ENCODE results near the gene DEPDC1B.
"Not testable (repeated sequence)": the region's sequence is repeated elsewhere in the genome, so short reads cannot be mapped to it uniquely, and the experiment has no call there.

Gene DEPDC1B

DNA sequence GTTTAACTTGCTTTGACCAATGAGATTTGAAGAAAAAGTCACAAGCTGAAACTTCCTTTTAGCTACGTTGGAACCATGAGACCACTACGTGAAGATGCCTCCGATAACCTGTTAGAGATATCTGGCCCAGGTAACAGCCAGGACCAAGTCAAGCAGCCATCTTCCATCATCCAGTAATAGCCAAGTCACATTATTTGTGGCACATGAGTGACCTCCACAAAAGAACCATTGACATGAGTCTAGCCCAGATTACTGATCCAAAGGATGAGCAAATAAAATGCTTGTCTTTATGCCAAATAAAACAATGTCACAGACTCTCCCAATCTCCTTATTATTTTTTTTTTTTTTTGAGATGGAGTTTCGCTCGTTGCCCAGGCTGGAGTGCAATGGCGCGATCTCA is 1.6 kb downstream of the DEPDC1B start:
- DNase-seq, result no peak

- no peak for DNase-seq
These were observed 9.6 kb downstream of the DEPDC1B start for GRCh38 chr5:60690326-60690725.

- DNase-seq, result no peak
These were observed 11.0 kb downstream of the DEPDC1B start for GRCh38 chr5:60688980-60689379.

GRCh38 chr5:60687927-60688720 is 11.8 kb downstream of the DEPDC1B start:
- DNase-seq, result no peak

DNA sequence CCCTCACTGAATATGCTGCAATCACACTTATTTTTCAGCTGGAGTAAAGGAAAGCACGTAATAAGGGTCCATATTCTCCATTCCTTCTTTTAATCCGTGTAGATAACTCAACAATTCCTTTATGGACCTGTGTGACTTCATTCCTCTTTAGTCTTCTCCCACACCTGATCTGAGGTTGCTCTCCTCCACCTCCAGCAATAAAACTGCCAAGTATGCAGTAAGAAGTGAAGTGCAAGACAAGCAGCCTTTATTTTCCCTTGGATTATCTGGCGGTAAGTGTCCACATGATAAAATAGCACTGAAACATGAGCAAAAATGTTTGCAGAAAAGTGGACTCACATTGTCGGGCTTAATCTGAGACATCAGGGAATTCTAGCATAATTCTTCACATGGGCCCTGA is 13.8 kb downstream of the DEPDC1B start:
- no peak for DNase-seq

GRCh38 chr5:60685700-60686099 is 14.3 kb downstream of the DEPDC1B start:
- no peak for DNase-seq

DNA sequence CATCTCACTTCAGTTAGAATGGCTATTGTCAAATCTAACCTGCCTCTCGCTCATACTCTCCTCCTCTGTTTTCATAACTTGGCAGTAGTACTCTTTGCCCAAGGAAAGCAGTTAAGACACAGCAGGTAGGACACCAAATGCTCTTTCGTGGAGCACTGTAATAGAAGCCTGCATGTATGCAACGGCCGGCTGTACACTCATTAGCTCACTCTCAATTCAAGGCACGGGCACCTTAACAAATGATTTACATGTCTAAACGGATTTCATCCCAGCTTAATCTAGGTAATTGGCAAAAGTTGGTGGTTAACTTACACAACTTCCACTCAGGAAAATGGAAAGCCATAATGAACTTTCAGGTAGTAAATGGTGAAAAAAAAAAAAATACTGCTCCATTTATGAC is 14.9 kb downstream of the DEPDC1B start:
- no peak for DNase-seq

DNA sequence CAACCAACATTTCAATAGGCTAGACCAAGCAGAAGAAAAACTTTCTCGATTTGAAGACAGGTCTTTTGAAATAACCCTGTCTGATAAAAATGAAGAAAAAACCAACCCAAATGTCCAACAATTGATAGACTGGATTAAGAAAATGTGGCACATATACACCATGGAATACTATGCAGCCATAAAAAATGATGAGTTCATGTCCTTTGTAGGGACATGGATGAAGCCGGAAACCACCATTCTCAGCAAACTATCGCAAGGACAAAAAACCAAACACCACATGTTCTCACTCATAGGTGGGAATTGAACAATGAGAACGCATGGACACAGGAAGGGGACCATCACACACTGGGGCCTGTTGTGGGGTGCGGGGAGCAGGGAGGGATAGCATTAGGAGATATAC is 18.0 kb downstream of the DEPDC1B start:
- not testable (repeated sequence) for DNase-seq

DNA sequence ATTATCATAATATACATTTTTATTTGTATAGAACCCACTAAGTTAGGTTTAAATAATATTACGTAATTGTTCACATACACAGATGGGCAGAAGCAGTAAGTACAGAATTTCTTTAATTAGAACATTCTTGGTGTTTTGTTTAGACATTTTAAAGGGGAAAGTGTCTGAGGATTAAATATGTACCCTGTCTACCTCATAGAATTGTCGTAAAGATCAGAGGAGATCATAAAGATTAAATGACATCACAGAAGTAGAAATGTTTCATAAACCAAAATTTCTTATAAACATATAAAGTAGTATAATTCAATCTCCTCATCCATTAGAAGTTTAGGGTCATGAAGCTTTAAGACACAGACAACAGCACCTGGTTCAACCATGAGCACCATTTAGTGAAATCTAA is 20.1 kb downstream of the DEPDC1B start:
- DNase-seq, result no peak

- no peak for DNase-seq
These were observed 21.9 kb downstream of the DEPDC1B start for GRCh38 chr5:60677850-60678664.

- no peak for DNase-seq
These were observed 24.7 kb downstream of the DEPDC1B start for GRCh38 chr5:60675286-60675685.

- no peak for DNase-seq
These were observed 25.5 kb downstream of the DEPDC1B start for GRCh38 chr5:60674251-60675069.

GRCh38 chr5:60673334-60673733 is 26.6 kb downstream of the DEPDC1B start:
- DNase-seq, result no peak

DNA sequence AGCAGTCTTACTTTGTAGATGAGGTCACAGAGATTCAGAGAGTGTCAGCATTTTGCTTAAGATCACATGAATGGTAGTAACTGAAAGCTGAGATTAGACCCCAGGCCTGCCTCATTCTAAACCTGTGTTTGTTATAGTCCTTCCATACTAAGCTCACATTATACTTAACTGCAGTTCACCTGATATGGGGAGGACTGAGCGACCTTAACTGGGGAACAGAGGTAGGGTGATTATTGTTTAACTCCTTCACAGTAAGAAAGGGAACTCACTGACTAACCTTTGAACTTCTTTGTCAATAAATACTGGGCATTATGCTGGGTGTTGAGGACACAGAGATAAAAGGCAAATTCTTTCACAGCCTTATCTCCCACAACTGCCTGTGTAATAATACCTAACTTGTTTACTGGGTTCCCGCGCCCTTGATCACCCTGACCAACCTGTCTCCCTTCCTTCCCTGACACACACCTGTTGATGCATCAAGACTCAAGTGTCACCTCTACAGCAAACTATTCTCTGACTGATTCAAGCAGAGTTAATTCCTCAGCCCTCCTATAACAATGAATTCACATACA is 27.2 kb downstream of the DEPDC1B start:
- DNase-seq, result no peak

DNA sequence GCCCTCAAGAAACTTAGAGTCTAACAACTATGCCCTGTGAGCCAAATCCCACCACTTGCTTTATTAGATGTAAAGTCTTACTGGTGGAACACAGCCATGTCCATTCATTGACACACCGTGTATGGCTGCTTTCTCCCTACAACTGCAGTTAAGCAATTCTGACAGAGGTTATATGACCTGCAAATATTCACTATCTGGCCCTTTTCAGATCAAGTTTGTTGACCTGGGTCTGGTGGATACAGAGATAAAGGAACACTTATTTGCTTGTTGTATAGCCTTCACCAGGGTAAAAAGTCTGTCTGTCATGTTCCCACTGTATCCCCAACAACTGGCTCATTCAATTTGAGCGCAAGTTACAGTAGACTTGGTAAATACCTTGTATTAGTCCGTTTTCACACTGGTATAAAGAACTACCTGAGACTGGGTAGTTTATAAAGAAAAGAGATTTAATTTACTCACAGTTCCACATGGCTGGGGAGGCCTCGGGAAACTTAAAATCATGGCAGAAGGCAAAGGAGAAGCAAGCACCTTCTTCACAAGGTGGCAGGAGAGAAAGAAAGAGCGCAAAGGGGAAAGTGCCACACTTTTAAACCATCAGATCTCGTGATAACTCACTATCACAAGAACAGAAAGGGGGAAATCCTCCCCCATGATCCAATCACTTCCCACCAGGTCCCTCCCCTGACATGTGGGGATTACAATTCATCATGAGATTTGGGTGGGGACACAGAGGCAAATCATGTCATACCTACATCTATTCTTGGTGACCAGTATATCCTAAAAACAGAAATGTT is 27.9 kb downstream of the DEPDC1B start:
- DNase-seq, result no peak

- DNase-seq, result no peak
These were observed 29.2 kb downstream of the DEPDC1B start for GRCh38 chr5:60670749-60671148.

DNA sequence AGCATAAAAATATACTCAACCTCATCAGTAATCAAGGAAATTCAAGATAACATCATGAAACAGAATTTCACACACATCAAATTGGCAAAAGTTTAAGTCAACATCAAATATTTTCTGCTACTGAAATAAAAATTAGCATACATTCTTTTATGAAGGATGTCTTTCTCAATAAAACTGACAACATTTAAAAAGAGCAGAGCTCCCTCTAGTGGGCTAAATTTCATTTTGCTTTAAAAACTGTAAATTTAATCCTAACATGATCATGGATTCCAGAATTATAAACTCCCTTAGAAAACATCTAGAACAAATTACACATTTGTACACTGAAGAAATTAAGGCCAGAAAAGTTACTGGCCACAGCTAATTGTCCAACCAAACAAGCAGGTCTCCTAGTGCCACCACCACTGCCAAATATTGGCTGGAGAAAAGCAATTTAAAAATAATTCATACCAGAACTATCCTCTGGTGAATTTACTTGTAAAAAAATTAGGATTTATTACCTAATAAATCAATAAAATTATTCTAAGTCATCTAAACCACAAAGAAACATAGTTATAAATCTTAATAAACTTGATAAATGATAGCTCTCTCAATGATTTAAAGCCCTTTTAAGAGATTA is 31.2 kb downstream of the DEPDC1B start:
- no peak for DNase-seq

DNA sequence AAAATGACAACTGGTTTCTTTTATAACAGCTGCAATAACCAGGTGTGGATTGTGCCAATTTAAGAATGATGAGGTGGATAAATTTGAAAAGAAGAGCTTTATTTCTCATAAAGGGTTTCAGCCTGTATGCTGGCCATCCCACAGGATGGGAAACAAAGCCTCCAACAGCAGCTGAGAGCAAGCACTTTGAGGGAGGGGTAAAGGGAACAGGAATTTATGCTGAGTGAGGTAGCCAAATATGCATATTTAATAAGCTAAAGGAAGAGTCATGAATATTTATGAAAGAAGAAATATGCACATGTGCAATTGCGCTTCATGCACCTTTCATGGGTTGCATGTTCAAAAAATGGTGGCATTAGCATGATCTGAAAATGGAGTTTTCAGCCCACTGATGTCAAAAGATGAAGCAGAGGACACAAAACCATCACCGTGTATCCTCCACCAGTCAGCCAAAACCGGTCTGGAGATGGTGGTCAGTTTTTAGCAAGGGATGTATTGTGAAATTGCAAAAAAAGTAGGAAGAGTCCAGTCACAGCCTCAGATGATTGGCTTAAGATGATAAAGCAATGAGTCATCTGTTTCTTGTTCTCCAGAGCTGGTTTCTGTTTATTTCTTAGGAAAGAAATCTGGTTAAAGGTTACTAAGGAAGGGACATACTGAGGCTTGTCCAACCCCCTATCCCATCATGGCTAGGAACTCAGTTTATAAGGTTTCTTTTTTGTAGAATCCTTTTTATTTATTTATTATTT is 47.9 kb downstream of the DEPDC1B start:
- no peak for DNase-seq

DNA sequence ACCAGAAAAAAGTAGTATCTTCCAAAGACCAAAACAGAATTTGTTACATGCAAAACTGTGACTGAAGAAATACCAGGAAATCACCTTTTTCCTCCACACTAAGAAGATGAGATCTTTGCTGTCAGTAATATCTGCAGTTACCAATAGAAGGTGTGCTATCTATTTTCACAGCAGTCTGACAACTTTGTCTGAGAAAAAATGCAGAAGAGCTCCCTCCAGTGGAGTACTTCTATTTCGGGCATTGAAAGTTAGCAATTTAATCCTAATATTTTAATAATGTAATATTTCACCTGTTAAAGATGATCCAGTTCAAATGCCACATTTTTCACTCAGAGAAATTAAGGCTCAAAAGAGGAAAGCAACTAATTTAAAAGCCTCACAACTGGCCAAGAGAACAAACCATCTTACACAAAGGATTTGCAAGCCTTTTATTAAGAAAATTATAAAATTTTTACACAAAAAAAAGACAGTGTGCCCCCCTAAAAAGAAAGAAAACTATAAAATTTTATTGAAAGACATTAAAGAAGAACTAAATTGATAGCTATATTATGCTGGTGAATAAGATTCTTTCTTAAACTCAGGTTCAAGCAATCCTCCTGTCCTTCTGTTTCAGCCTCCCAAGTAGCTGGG is 50.6 kb downstream of the DEPDC1B start:
- DNase-seq, result no peak

GRCh38 chr5:60648175-60648574 is 51.8 kb downstream of the DEPDC1B start:
- DNase-seq, result no peak

Data from activated naive CD4-positive, alpha-beta T cell treated with anti-CD3 and anti-CD28 coated beads, Interleukin-2, amount 50 U/mL, for 16 hours (primary cell).